HG02970 (cell line): ENCODE data around the gene CCDC192.

Experiments
- ATAC-seq: cut with Tn5 transposase; IDR thresholded peaks from one replicate; pipeline ENCODE4 v1.9.1; 2021; ENCODE audit warnings: mild to moderate bottlenecking, moderate library complexity, moderate number of reproducible peaks; ENCODE audit not compliant: unreplicated experiment, low FRiP score

CCDC192 gene

DNA sequence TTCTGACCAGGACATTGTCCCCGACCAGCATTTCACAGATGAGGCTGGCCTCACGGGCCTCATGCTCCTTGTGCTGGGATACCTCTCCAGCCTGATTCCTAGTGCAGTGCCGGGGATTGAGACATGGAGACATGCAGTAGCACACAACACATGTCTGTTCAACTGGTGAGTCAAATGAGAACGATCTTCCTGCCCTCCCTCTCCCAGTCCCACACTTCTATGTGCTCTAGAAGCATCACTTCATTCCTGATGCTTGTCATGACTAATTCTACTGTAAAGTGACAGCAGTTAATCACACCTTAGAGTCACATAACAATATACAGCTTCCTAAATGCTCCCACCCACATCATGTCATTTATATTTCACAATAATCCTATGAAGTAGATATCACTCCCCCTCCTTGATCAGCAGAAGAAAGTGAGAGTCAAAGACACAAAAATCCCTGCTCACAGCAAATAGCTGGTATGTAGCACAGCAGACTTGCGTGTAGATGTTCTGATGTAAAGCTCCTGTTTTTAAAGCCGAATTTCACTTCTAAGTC is 101.8 kb downstream of the CCDC192 start:
- no peak for ATAC-seq

DNA sequence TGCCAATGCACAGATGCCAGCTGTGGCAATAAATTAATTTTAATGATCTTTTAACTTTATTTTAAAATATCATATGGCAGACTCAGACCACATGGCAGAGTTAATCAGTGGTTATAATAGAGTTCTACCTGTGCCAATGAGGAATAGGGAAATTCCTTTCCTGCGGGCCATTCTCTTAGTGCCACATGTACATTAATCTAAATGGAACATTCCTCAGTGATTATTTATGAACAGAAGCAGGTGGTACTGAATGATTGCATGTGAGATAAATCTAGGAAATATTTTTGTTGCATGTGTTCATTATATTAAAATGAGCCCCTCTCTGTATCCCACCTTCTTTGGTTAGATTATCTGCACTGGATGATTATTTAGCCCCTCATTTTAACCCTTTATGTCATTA is 102.3 kb downstream of the CCDC192 start:
- ATAC-seq = no peak

DNA sequence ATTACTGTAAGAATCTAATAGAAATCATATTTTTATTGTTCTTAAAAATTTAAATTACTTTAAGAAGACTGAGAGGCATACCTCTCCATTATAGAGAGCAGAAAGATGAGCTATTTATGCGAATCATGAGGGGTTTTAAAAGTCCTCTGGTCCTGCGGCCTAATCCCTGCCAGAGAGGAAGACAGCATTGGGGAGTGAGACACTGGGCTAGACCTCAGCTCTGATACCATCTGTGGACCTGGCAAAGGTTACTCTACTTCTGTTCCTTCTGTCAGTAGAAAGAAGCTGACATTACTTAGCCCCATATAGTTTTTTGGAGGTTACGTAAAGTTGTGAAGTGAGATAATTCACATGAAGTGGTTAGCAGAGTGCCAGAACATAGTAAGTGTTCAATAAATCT is 103.6 kb downstream of the CCDC192 start:
- ATAC-seq = no peak

DNA sequence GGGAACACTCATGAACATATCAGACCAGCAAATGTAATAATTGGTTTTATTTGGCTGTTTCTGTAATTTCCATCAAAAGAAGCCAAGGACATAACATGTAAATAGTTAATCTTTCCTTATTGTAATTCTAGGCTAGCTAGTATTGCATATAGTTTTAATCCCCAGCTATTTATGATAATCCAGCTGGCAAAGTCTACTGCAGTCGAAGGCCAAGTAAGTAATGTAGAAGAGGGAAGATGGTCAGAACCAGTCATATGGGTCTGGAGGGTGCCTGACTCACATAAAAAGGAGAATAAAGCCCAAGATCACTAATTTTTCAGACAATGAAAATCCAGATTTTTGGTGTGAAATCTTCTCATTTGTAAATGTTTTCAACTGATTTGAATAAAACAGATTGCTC is 106.3 kb downstream of the CCDC192 start:
- ATAC-seq = no peak

DNA sequence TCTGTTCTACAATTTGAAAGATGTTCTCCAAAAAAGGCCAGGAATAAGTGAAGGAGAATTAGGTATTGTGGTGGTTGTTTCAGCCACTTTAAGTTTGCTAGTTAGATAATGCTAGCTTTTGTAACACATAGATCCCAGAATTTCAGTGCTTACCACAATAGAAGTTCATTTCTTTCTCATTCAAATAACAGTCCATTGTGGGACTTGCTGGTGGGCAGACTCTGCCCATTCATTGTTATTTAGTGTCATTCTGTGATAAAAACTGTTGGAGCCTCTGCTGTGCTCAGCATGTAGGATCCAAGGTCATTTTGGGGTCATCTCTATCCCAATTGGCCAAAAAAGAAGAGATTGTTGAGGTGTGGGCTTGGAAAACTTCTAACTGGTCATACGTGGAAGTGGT is 106.8 kb downstream of the CCDC192 start:
- ATAC-seq = no peak

DNA sequence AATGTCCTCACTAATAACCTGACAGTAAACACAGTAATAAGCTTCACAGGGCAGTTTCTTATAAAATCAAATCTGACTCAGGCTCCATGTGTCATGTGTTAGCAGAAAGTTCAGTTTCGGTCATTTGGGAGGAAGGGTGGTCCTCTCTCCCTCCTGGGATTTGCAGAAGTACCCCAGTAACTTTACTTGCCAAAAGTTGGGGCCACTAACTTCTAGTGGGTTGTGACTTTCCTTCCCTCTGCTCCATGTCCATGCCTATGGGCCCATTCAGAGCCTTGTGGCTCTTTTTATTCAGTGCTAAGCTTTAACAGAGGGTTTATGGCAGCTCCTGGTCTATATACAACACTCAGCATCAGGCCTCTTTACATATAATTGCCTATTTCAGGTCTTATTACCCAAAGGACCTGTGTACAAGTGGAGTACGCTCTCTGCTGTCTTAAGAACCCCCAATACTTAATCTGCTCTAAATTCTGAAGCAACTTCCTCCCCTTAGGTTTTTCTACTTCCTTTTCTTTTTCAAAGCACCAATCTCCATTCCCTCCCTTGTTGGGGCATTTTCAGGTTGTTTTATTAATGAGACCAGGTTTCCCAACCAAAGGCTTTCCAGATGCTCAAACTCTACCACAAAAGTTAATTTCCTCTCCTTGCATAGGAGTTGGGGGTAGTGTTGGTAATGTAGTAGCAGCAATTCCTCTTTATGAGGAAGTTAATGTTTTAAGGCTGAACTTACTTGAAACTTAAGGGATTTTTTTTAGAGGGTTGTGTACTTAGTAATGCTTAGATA is 107.7 kb downstream of the CCDC192 start:
- no peak for ATAC-seq

DNA sequence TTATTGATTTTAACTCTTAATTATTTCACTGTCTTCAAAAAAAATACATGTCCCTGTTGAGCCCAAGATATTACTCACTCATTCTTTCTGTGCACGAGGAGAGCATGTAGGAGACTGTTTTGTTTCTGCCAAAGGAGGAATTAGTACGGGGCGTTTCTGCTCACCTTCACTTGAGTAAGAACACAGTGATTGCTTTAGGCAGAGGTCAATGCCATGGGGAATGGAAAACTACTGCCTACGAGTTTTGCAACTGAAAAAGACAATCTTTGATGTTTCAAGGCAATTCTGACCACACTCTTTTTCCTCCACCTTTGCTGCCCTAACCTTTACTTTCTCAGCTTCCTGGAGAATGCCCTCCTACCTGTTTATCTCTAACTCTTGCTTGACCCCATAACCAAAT is 109.4 kb downstream of the CCDC192 start:
- ATAC-seq = no peak

DNA sequence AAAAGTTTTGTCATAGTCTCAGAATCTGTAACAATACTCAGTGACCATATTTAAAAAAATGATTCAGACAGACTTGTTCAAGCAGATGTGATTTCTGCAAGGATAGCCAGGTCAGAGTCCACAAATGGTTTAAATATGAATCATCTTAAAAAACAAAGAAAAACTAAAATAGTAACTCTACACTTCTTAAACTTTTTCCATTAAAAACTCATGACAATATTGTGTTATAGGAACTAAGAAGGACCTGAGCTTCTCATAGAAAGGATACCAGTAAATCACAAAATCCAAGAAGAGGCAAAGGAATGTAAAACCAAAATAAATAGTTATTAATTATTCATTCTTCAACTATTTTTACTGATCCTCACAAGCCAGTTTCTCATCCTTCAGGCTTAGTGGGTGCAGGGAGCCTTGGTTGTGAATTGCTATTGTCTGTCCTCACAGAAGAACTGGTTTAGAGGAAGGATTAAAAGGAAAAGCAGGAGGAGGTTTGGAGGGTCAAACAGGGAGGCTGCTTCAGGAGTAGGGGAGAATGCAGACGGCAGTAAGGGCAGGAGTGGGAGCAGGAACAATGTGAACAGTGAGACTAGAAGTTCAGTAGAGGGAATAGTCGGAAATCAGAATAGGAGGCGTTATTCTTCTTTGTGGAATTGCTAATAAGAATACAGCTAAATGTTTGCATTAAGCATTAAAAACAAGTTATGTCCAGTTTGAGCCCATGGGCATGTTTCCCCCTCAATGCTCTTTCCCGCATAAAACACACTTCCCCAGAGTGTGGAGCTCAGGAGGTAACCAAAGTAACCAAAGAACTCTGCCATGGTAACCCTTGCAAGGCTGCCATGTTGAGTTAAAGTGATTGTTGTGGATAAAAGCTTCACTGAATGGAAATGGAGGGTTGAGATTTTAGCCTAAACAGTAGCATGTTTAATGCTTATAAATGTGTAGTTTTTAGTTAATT is 110.7 kb downstream of the CCDC192 start:
- ATAC-seq = no peak

DNA sequence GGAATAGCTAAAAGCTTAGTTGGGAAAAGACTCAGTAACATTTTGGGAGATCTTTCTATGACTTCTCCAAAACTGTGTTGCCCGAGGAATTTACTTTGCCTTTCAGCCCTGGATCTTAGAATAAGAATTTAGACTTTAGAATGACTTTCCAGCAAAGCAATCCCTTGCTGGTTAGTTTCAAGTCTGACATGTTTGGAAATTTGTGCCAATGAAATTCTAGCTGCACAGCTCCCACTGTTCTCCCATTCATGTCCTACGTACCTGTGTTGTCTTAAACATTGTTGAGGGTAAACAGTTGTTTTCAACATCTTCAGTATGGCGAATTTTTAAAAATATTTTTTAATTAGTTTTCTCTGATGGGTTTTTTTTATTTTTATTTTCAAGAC is 111.4 kb downstream of the CCDC192 start:
- no peak for ATAC-seq

DNA sequence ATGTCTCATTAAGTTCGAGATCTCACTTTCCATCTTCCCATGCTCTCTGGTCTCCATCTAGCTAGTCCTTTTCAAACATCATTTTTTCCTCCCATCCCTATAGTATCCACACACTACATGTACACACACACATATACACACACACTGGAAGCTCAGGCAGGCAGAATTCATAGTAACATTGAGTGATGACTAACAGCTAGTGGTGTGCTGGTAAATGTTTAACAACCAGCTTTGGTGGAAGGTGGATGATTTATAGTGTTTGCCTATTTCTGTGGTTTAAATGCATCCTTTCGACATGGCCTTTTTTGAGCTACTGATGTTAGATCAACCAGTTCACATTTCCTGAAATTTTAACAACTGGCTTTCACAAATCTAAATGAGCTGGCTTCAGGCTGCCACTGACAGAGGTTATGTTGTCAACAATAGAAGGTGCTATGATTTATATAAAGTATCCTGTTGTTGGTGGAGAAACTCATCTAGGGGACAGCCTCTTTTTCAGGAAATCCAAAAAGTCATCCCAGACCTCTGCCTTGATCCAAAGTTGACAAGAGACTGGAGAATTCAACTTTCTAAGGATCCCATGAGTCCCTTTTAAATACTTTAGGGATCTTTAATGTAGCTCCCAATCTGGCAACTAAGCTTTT is 117.8 kb downstream of the CCDC192 start:
- ATAC-seq = peak; percentile 84

DNA sequence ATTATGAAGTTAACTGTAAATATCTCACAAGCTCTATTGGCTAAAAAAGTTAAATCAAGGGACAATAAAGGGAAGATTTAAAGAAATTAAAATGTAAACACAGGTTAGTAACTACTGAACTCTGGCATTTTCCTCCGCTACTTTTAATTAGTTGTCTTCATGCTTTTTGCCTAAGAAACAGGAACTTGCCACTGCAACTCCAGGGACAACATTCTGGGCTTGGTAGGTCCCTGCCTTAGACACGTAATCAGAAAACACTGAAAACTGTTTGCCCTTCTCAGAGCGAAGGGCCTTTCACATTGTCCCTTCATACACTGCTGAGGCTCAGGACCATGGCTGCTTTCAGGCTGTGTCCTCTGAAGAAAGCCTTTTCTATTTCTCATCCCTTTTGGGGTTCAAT is 118.7 kb downstream of the CCDC192 start:
- ATAC-seq = no peak

DNA sequence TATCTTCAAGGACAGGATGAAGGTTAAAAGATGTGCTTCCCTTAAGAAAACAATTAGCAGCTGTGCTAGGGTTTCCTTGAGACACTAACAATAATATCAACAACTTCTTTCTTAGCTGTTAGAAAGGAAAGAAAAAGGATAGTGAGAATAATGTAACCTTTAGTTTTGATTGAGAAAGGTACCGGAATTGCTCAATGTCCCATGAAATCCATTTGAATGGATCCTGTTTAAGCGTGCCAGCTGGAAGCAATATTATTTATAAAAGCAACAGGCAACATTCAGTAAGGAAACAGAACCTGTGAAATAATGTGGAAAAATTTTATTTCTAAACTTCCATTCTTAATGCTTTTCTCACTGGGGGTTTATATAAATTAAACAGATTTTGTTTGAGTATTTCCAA is 120.9 kb downstream of the CCDC192 start:
- no peak for ATAC-seq

DNA sequence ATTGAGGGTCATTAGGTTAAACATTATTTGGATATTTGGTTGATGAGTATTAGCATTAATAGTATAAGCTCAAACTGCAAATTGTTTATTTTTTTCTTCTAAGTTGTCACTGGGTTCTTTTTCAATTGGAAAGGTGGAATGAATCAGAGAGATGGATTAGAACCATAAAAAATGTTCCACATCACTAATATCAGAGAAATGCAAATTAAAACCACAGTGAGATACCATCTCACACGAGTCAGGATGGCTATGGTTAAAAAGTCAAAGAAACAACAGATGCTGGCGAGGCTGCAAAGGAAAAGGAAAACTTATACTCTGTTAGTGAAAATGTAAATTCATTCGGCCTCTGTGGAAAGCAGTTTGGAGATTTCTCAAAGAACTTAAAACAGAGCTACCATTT is 122.8 kb downstream of the CCDC192 start:
- no peak for ATAC-seq

DNA sequence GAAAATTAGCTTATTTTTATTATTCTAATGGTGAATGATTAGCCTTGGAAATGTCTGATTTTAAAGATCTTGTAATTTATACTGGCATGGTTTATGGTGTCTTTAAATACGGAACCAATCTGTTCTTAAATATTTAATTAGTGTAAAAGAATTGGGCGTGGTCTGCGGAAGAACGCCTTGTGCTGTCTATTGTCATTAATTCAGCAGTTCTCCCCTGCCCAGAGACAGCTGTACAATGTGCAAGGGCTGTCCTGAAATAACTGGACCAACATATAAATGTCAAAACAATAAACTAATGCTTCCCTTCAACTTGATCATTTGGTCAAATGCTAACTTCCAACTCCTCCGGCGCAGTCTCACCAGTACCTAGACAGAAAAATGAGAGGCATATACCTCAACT is 124.3 kb downstream of the CCDC192 start:
- no peak for ATAC-seq

DNA sequence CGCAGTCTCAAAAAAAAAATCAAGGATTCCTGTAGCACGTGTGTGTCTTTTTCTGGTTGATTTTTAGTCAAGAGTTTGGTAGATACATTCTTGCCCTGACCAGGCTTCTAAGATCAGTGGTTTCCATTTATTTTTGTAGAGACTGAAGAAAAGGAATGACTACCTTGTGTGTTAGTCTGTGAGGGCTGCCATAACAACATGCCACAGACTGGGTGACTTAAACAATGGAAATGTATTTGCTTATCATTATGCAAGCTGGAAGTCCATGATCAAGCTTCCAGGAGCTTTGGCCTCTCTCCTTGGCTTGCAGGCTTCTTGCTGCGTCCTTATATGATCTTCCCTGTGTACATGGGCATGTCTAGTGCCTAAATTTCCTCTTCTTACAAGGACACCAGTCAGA is 127.0 kb downstream of the CCDC192 start:
- ATAC-seq = no peak

DNA sequence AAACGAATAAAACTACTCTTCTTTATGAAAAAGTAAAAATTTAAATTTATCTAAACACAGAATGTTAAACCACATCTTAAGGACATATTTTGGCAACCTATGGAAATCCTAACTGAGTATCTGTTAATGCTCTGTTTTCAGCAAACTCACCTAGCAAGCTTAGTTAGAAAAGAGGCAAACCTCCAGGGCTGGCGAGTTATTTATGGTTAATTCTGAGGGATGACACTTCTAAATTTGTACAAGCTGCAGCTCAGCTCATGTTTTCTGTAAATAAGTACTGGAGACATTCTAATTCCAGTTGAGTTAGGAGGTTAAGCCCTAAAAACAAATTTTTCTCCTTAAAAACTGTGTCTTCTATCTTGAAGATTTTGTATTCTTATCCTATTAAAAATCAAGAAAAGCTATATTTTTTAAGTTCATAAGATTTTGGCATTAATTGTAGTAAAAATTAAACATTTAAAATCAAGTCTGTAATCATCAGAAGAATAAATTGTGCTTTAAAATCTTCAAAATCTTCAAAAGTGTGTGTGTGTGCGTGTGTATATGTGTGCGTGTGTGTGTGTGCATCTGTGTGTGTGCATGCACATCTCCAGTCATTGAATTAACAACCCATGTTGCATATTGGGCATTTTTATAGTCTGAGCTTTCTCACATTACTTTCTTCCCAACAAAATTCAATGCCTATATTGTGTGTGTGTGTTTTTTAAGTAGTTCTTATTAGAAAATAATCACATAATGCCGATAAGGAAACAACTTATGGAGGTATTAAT is 127.8 kb downstream of the CCDC192 start:
- ATAC-seq = no peak

DNA sequence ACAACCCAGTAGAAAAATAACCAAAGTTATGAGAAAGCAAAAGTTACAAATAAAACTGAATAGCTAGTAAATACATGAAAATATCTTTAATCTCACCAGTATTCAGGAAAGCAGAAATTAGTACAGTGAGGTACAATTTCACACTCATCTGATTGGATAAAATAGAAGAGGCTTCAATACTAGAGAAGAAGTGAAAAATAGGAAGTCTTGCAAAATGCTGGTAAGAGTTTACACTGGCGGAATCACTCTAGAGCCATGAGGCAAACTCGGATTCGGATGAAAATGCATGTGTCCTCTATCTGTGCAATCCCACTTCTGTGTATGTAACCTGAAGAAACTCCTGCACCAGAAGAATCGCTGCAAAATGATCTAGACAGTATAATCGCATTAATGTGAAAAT is 128.9 kb downstream of the CCDC192 start:
- no peak for ATAC-seq

DNA sequence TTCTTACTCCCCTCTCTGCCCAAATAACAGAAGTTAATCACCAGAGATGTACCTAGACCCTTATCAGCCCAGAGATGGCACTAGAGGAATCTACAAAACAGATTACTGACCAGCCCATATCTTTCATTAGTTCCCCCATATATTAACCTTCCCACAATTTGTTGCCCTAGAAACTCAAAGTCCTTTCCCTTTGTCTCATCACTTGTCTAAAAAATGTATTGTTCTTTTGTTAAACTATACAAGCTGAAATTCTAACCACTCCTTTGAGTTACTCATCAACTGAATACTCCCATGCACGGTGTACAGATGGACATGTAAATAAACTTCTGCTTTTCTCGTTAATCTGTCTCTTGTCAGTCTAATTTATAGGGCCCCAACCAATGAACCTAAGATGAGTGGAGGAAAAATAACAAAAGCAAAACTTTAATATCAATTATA is 130.9 kb downstream of the CCDC192 start:
- no peak for ATAC-seq

DNA sequence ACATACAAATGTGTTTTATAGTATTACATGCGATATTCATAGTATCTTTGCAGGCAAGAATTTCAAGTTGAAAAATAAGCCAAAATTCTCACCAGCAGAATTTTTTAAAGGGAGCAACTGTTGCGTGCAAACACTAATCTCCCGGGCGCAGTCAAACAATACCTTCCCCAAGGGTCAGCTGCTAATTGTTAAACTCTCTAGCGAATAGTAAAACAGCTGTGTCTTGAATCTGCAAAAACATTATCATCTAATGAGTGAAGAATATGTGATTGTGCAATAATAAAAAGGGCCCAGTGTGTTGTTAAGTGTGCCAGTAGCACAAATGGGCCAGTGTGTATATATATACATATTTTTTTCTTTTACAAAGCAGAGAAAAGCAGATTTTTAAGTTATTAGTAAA is 131.4 kb downstream of the CCDC192 start:
- ATAC-seq = no peak

DNA sequence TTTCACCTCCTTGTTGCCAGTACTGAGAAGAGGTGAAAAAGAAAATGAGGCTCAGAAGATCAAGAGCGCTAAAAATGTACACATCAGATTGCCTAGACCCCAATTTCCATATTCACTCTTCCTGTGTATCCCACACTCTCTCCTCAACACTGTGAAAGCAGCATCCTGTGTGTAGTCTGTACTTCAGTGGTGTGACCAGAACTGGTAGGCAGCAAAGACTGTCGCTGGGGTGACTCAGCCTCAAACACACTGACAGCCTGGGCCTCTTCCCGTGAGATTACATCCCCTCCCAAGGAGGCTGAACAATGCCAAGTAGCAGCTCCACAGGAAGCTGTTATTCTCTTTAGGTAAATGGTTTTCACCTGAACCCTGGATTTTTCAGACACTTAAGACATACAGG is 135.5 kb downstream of the CCDC192 start:
- ATAC-seq = no peak
